ENCODE results near the gene TMEM132E.
"Not testable (repeated sequence)": the region's sequence is repeated elsewhere in the genome, so short reads cannot be mapped to it uniquely, and the experiment has no call there.

Gene TMEM132E, protein sequence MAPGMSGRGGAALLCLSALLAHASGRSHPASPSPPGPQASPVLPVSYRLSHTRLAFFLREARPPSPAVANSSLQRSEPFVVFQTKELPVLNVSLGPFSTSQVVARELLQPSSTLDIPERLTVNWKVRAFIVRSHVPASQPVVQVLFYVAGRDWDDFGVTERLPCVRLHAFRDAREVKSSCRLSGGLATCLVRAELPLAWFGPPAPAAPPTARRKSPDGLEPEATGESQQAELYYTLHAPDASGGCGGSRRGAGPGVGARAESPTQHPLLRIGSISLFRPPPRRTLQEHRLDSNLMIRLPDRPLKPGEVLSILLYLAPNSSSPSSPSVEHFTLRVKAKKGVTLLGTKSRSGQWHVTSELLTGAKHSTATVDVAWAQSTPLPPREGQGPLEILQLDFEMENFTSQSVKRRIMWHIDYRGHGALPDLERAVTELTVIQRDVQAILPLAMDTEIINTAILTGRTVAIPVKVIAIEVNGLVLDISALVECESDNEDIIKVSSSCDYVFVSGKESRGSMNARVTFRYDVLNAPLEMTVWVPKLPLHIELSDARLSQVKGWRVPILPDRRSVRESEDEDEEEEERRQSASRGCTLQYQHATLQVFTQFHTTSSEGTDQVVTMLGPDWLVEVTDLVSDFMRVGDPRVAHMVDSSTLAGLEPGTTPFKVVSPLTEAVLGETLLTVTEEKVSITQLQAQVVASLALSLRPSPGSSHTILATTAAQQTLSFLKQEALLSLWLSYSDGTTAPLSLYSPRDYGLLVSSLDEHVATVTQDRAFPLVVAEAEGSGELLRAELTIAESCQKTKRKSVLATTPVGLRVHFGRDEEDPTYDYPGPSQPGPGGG (N-terminal part only)

GRCh38 chr17:34579017-34579946 is at the start of gene TMEM132E:
Gene TMEM132E (plus strand): TSS chr17:34579582. CDS start chr17:34581077, 1,495 bp downstream.
- DNase-seq (ENCODE audit: low read depth in 2 of 2), result peak in 1 of 2 donors; percentile 24

GRCh38 chr17:34530918-34531317 is 48.5 kb upstream of the TMEM132E start:
- no peak for DNase-seq (ENCODE audit: low read depth in 2 of 2)

DNA sequence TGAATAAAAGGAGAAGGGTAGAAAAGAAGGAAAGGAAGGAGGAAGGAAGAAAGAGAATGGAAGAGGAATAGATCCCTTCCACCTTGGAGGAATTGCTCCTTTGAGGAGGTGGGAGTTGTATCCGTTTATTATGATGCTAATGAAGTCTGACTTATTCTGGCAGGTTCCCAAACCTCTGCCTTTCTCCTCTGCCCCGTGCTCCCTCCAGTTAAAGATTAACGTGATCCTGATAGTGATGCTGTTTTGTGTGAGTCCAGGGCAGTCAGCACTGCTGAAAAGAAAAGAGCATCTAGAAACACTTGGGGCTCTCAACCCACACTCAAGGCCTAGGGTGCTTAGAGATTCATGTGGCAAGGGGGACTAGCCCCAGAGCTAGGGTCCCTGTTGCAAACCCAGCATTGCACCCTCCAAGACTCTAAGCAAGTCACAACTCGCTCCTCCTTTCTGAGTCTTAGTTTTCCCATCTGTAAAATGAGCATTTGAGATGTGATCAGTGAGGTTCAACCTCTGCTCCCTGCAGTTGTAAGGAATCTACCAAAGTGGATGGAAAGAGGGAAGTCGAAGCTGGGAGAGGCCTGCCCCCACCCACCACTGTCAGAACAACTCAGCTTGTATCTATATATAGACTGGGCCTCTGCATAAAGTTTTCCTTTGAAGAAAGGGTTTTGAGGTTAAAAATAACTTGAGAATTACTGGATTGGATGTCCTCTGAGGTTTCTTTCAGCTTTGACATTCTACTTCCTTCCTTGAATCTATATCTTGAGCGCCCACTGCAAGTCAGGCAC is 46.9 kb upstream of the TMEM132E start:
- no peak for DNase-seq (ENCODE audit: low read depth in 2 of 2)

DNA sequence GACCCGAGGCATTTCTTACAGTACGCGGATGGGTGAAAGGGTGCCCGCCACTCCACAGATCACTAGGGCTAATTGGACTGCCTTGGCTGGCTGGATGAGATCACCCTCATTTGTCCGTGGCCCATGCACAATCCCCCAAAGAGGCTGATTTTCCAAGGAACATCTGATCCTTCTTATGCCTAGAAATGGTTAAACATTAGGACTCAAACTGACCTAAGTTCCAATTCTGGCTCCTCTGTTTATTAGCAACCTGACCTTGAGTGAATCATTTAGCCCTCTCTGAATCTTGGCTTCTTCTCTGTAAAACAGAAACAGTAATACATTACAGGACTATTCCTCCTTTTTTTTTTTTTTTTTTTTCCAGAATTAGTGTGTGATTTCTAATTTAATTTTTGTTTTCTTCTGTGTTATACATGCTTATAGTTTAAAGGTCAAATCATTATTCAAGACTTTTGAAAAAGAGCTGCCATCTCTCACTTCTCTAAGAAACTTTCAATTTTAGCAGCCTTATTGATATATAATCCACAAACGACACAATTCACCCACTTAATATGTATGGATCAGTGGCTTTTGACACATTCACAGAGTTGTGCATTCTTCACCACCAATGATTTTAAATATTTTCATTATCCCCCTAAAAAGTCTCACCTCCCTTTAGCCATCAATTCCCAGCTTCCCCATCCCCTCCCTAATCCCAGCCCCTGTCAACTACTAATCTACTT is 45.4 kb upstream of the TMEM132E start:
- DNase-seq (ENCODE audit: low read depth in 2 of 2), result no peak

DNA sequence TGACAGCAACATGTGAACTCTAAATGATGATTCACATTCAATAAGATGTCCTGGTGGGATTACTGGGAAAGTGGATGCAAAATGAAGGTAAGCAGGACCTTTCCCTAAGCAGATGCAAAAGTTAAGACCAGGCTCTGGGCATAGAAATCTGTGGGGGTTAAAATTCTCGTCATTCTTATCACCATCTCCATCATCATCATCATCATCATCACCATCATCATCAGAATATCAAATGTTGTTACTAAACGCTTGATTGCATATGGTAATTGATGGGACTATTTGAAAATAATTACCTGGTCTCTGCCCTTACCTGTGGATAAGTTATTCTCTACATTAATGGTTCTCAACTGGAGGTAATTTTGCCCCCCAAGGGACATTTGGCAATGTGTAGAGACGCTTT is 41.9 kb upstream of the TMEM132E start:
- no peak for DNase-seq (ENCODE audit: low read depth in 2 of 2)

DNA sequence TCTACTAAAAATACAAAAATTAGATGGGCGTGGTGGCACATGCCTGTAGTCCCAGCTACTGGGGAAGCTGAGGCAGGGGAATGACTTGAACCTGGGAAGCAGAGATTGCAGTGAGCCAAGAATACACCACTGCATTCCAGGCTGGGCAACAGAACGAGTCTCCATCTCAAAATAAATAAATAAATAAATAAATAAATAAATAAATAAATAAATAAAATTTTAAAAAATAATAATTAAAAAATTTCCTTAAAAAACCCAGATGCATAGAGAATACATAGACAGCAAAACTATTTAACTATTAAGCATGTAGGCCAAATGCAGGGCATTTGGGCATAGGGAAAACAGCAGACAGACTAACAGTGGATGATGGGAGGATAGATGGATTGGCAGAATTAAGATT is 40.8 kb upstream of the TMEM132E start:
- not testable (repeated sequence) for DNase-seq (ENCODE audit: low read depth in 2 of 2)

GRCh38 chr17:34539881-34540280 is 39.5 kb upstream of the TMEM132E start:
- DNase-seq (ENCODE audit: low read depth in 2 of 2), result no peak

- DNase-seq (ENCODE audit: low read depth in 2 of 2), result peak; percentile 24 to 60
Measured at GRCh38 chr17:34542700-34543336, 36.6 kb upstream of the TMEM132E start.

- no peak for DNase-seq (ENCODE audit: low read depth in 2 of 2)
Measured at GRCh38 chr17:34547453-34548063, 31.8 kb upstream of the TMEM132E start.

DNA sequence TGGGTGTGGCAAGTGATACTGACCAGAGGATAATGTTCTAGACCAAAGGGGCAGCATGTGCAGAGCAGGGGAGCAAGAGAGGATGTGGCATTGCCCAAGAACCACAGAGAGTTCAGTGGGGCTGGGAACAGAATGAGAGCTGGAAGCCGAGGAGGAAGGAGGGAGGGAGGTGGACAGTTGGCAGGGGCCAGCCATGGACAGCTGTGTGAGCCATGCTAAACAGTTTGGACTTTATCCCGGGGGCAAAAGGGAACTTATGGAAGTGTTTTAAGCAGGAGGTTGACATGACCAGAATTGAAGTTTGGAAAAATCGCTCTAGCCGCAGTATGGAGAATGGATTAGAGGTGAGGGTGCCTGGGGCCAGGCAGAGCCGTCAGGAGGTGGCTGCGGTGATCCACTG is 29.4 kb upstream of the TMEM132E start:
- no peak for DNase-seq (ENCODE audit: low read depth in 2 of 2)

GRCh38 chr17:34553907-34554306 is 25.5 kb upstream of the TMEM132E start:
- no peak for DNase-seq (ENCODE audit: low read depth in 2 of 2)

DNA sequence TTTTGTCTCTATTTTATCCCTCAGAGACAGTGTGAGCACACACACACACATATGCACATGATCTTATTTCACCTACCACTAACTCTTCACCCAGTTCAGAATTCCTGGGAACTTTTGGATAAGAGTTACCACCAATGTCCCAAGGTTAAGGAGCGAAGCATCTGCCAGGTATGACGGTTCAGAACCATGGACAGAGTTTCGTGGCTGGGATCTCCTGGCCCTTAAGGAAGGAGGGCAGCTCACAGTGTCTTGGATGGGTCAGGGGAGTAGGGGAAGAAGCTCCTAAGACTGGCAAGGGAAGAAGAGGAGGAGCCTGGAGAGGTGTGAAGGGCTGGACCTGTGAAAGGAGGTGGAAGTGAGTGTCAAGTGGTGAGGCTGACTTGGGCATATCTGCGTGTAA is 23.0 kb upstream of the TMEM132E start:
- DNase-seq (ENCODE audit: low read depth in 2 of 2), result no peak

DNA sequence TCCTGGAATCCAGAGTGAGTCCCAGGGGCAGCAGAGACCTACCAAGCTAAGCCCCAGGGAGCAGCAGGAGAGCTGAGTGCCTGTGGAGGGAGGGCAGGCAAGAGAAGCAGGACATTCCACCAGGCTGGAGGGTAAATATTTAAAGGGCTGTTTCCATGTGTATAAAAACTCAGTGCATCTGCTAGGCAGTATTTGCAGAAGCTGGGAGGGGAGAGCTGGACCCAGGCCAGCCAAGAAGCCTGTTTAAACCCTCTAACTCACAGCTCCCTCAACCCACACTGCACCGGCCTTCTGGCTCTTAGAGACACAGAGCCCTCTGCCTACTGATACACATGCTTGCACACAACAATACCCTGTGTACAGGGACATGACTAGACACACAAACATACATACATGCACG is 22.5 kb upstream of the TMEM132E start:
- DNase-seq (ENCODE audit: low read depth in 2 of 2), result no peak

GRCh38 chr17:34561328-34561727 is 18.1 kb upstream of the TMEM132E start:
- DNase-seq (ENCODE audit: low read depth in 2 of 2), result no peak

DNA sequence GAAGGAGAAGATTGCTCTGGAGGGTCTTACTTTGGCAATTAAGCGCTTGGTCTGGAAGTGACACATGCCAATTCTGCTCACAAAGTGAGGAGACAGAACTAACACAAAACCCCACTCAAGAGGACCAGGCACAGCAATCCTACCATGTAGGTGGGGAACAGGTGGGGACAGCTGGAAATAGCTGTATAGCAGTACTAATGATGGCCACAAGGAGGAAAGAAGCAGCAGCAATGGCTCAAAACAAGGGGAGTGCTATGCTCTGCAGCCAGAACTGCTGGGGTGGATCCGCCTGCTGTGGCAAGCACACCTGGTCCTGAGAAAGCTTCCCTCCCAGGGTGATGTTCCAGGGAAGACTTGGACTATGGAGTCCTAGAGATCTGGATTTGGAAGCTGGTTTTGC is 17.0 kb upstream of the TMEM132E start:
- no peak for DNase-seq (ENCODE audit: low read depth in 2 of 2)

DNA sequence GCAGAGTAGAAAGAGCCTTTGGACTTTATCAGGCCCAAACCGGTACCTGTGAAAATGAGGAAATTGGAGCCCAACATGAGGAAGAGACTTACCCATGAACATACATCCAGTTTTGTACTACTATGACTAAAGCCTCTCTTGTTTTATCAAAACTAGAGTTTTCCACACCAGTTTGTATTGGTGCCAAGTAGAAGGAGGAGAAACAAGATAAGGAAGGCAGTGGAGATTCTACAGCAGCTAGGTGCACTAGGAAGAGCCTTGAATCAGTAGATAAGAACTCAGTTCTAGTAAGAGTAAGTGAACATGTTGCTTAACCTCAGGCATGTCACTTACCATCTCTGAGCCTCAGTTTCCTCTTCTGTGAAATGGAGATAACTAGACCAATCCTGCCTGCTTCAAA is 13.7 kb upstream of the TMEM132E start:
- DNase-seq (ENCODE audit: low read depth in 2 of 2), result no peak

GRCh38 chr17:34566201-34566600 is 13.2 kb upstream of the TMEM132E start:
- DNase-seq (ENCODE audit: low read depth in 2 of 2), result no peak

DNA sequence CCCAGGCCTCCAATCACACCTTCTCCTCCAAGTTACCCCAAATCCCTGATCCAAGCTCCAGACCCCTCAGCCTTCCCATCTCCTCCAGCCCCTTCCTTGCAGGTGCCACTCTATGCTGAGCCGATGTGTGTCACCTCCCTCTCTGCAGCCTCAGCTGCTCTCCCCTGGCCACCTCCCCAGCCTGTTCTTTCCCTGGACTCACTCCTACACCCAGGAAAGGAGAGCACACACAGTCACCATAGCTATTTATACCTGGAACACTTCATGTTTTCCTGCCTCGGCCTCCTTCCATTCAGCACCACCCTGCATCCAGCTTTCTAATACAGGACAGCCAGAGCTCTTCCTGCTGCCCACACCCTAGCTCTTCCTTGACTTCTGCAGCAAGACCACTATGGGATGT is 12.5 kb upstream of the TMEM132E start:
- DNase-seq (ENCODE audit: low read depth in 2 of 2), result no peak

- no peak for DNase-seq (ENCODE audit: low read depth in 2 of 2)
Measured at GRCh38 chr17:34567691-34568465, 11.5 kb upstream of the TMEM132E start.

Measured in stimulated activated CD4-positive, alpha-beta T cell treated with anti-CD3 and anti-CD28 coated beads, Interleukin-1b, Interleukin-23, amount 100 ng/mL, for 4 hours (primary cell).